HepG2 (cell line): Measurements from ENCODE around the gene NOC4L. TPM values are rescaled to one million over a fixed set of nuclear protein-coding genes. Genes with fewer than 3 reads are reported as not detected.
A peak's percentile ranks its signal among the peaks of the same experiment; 100 is the strongest.

Experiments used
- CC2D1A ChIP-seq: sonication (generic); formaldehyde crosslinking; IDR thresholded peaks from 2 replicates; pipeline ENCODE4 v1.8.1; 2023; ENCODE audit warnings: mild to moderate bottlenecking, missing genetic modification reagents
- ZFX ChIP-seq: sonication (generic); formaldehyde crosslinking; IDR thresholded peaks from 2 replicates; pipeline ENCODE4 v1.4.0; 2020; ENCODE audit warnings: mild to moderate bottlenecking, low read depth, missing genetic modification reagents, moderate library complexity
- ZNF263 ChIP-seq: sonication (generic); formaldehyde crosslinking; IDR thresholded peaks from 2 replicates; pipeline ENCODE4 v1.4.0; 2020; ENCODE audit warnings: missing genetic modification reagents
- ZNF282 ChIP-seq: fragments of 450-650 bp; IDR thresholded peaks from 2 replicates; pipeline ENCODE4 v1.6.1; 2018; ENCODE audit not compliant: partially characterized antibody
- ZNF552 ChIP-seq: sonication (generic); formaldehyde crosslinking; IDR thresholded peaks from 2 replicates; pipeline ENCODE4 v1.9.0; 2022; ENCODE audit warnings: missing genetic modification reagents, mild to moderate bottlenecking, borderline replicate concordance
- ZNF772 ChIP-seq: sonication (generic); formaldehyde crosslinking; IDR thresholded peaks from 2 replicates; pipeline ENCODE4 v1.5.0; 2020; ENCODE audit warnings: mild to moderate bottlenecking, missing genetic modification reagents
- polyA plus RNA-seq, 8 experiments: library from polyadenylated mRNA; depleted of rRNA in 3 of 8; stranded (reverse) in 7 of 8; unstranded in 1 of 8; fragments of >200 nt; fragmentation: Illumina TruSeq in 4 of 8; extraction: Trizol in 4 of 8; gene quantifications; 2 replicates each; pipeline versions ENCODE4 v1.2.1 to v1.2.3, GENCODE V29; 2011 to 2016; ENCODE audit warnings: low read depth in 4 of 8, missing spikeins in 1 of 8, mixed read lengths in 1 of 8; ENCODE audit not compliant: insufficient read depth in 1 of 8
- total RNA-seq, 5 experiments: library from RNA; depleted of rRNA; stranded (reverse); fragments of >200 nt; fragmentation: Illumina TruSeq; extraction: Trizol; gene quantifications; 2 replicates each; pipeline ENCODE4 v1.2.3, GENCODE V29; 2016; ENCODE audit warnings: low read depth in 1 of 5
- TF ChIP-seq, protein P1 (sequence below): sonication (generic); formaldehyde crosslinking; IDR thresholded peaks from 2 replicates; pipeline ENCODE4 v1.5.1; 2020; ENCODE audit warnings: mild to moderate bottlenecking, missing genetic modification reagents, moderate library complexity
- TF ChIP-seq, protein P2 (sequence below): sonication (generic); formaldehyde crosslinking; conservative IDR thresholded peaks from 2 replicates; pipeline ENCODE4 v1.4.0; 2020; ENCODE audit warnings: missing genetic modification reagents

The NOC4L gene
- total and polyA plus RNA-seq, 2 of the 13 experiments (the other 11 are each of a cell fraction or from before 2014, with no cell fraction given) = 4.3 to 14.6 TPM

DNA sequence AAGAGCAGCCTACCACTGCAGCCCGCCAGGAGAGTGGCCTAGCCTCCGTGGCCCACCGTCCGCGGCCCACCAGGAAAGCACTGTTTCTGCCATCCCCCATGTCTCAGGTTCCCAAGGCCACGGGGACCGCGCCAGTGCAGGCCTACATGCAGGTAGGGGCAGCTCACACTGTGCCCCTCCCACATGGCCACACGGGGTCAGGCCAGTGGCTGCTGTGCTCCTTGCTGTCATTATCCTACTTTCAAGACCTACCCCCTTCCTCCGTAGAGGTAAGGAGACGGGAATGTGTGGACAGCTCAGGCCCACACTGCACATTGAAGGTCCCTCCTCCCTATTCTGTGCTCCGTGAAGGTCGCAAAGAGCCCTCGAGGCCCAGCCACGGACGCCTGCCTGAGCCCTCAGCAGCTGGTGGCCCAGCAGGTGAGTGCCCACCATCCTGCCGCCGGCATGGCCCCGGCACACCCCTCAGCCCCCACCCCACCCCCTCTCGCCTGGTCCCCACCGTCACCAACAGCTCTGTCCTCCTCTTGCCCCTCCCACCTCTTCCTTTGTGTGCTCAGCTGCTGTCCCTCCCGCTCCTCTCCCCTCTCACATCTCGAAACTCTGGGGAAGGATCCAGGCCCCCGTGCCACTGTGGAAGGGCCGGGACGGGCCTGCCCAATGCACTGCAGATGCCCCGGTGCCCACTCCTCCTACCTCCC, 10.2 kb upstream of the NOC4L start (continued):
- TF ChIP-seq, protein P1, sequence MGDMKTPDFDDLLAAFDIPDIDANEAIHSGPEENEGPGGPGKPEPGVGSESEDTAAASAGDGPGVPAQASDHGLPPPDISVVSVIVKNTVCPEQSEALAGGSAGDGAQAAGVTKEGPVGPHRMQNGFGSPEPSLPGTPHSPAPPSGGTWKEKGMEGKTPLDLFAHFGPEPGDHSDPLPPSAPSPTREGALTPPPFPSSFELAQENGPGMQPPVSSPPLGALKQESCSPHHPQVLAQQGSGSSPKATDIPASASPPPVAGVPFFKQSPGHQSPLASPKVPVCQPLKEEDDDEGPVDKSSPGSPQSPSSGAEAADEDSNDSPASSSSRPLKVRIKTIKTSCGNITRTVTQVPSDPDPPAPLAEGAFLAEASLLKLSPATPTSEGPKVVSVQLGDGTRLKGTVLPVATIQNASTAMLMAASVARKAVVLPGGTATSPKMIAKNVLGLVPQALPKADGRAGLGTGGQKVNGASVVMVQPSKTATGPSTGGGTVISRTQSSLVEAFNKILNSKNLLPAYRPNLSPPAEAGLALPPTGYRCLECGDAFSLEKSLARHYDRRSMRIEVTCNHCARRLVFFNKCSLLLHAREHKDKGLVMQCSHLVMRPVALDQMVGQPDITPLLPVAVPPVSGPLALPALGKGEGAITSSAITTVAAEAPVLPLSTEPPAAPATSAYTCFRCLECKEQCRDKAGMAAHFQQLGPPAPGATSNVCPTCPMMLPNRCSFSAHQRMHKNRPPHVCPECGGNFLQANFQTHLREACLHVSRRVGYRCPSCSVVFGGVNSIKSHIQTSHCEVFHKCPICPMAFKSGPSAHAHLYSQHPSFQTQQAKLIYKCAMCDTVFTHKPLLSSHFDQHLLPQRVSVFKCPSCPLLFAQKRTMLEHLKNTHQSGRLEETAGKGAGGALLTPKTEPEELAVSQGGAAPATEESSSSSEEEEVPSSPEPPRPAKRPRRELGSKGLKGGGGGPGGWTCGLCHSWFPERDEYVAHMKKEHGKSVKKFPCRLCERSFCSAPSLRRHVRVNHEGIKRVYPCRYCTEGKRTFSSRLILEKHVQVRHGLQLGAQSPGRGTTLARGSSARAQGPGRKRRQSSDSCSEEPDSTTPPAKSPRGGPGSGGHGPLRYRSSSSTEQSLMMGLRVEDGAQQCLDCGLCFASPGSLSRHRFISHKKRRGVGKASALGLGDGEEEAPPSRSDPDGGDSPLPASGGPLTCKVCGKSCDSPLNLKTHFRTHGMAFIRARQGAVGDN (CRISPR knock-in tag) = peak; percentile 40; the same call in 1 of the 2 replicates
- no peak for TF ChIP-seq ZNF282
- TF ChIP-seq, protein P2, sequence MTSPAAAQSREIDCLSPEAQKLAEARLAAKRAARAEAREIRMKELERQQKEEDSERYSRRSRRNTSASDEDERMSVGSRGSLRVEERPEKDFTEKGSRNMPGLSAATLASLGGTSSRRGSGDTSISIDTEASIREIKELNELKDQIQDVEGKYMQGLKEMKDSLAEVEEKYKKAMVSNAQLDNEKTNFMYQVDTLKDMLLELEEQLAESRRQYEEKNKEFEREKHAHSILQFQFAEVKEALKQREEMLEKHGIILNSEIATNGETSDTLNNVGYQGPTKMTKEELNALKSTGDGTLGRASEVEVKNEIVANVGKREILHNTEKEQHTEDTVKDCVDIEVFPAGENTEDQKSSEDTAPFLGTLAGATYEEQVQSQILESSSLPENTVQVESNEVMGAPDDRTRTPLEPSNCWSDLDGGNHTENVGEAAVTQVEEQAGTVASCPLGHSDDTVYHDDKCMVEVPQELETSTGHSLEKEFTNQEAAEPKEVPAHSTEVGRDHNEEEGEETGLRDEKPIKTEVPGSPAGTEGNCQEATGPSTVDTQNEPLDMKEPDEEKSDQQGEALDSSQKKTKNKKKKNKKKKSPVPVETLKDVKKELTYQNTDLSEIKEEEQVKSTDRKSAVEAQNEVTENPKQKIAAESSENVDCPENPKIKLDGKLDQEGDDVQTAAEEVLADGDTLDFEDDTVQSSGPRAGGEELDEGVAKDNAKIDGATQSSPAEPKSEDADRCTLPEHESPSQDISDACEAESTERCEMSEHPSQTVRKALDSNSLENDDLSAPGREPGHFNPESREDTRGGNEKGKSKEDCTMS (CRISPR knock-in tag) = no peak
- no peak for TF ChIP-seq CC2D1A (CRISPR knock-in tag)
- TF ChIP-seq ZFX (CRISPR knock-in tag) = peak; percentile 38
- no peak for TF ChIP-seq ZNF772
- peak; percentile 82 for TF ChIP-seq ZNF263 (CRISPR knock-in tag)
- TF ChIP-seq ZNF552 = no peak
